Breast epithelium (tissue), 3 donors: ENCODE data around the gene DEFB132.

ENCODE experiments used
- POLR2AphosphoS5 ChIP-seq, 3 donors: sonication (generic); formaldehyde crosslinking; IDR thresholded peaks; one replicate each; pipeline ENCODE4 v1.6.1; 2017; ENCODE audit warnings: antibody characterized with exemption in 3 of 3
- TF ChIP-seq, protein P1 (sequence below), 3 donors: fragments of 450-650 bp; IDR thresholded peaks; one replicate each; pipeline ENCODE4 v1.5.1; 2016 to 2017; ENCODE audit warnings: antibody characterized with exemption in 3 of 3, mild to moderate bottlenecking in 3 of 3, moderate library complexity in 3 of 3

DNA sequence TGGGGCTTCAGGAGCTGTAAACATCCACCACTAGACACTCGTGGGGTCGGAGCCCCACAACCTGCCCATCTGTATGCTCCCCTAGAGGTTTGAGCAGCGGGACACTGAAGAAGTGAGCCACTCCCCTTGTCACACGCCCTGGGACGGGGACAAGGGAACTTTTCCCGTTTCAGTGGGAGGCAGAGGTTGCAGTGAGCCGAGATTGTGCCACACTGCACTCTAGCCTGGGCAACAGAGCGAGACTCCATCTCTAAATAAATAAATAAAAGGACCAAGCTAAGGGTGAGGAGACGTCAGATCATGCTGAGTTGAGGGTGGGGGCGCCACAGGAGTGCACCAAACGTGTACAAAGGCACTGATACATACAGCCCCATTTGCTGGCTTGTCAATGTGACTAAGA, 48.2 kb downstream of the DEFB132 start:
- TF ChIP-seq, protein P1, sequence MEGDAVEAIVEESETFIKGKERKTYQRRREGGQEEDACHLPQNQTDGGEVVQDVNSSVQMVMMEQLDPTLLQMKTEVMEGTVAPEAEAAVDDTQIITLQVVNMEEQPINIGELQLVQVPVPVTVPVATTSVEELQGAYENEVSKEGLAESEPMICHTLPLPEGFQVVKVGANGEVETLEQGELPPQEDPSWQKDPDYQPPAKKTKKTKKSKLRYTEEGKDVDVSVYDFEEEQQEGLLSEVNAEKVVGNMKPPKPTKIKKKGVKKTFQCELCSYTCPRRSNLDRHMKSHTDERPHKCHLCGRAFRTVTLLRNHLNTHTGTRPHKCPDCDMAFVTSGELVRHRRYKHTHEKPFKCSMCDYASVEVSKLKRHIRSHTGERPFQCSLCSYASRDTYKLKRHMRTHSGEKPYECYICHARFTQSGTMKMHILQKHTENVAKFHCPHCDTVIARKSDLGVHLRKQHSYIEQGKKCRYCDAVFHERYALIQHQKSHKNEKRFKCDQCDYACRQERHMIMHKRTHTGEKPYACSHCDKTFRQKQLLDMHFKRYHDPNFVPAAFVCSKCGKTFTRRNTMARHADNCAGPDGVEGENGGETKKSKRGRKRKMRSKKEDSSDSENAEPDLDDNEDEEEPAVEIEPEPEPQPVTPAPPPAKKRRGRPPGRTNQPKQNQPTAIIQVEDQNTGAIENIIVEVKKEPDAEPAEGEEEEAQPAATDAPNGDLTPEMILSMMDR (IDR thresholded peaks at IDR 0.05), result no peak
- no peak for TF ChIP-seq POLR2AphosphoS5 (IDR thresholded peaks at IDR 0.05)
